GM18511 (cell line): ENCODE measurements around the gene NKD2.
"Not testable (repeated sequence)": the region's sequence is repeated elsewhere in the genome, so short reads cannot be mapped to it uniquely, and the experiment has no call there.

Source experiments
- ATAC-seq: cut with Tn5 transposase; IDR thresholded peaks from one replicate; pipeline ENCODE4 v1.9.1; 2021; ENCODE audit warnings: mild to moderate bottlenecking, moderate library complexity; ENCODE audit not compliant: unreplicated experiment

Gene NKD2

GRCh38 chr5:1012313-1012841 lies 3.8 kb downstream of the NKD2 start:
- no peak for ATAC-seq

- no peak for ATAC-seq
These were observed 4.3 kb downstream of the NKD2 start for GRCh38 chr5:1012900-1013237.

- ATAC-seq: no peak
These were observed 4.8 kb downstream of the NKD2 start for GRCh38 chr5:1013238-1013947.

- ATAC-seq: no peak
These were observed 5.3 kb downstream of the NKD2 start for GRCh38 chr5:1013948-1014301.

- no peak for ATAC-seq
These were observed 5.7 kb downstream of the NKD2 start for GRCh38 chr5:1014346-1014745.

GRCh38 chr5:1014781-1015221 lies 6.2 kb downstream of the NKD2 start:
- no peak for ATAC-seq

GRCh38 chr5:1015507-1015906 lies 6.9 kb downstream of the NKD2 start:
- ATAC-seq: no peak

GRCh38 chr5:1016036-1016435 lies 7.4 kb downstream of the NKD2 start:
- no peak for ATAC-seq

- no peak for ATAC-seq
These were observed 7.9 kb downstream of the NKD2 start for GRCh38 chr5:1016476-1016875.

- ATAC-seq: no peak
These were observed 8.5 kb downstream of the NKD2 start for GRCh38 chr5:1017056-1017455.

- ATAC-seq: no peak
These were observed 9.3 kb downstream of the NKD2 start for GRCh38 chr5:1017691-1018455.

GRCh38 chr5:1018596-1018995 lies 10.0 kb downstream of the NKD2 start:
- ATAC-seq: no peak

- ATAC-seq: no peak
These were observed 10.7 kb downstream of the NKD2 start for GRCh38 chr5:1019001-1019905.

- ATAC-seq: no peak
These were observed 11.9 kb downstream of the NKD2 start for GRCh38 chr5:1020452-1020961.

GRCh38 chr5:1021136-1021968 lies 12.8 kb downstream of the NKD2 start:
- no peak for ATAC-seq

GRCh38 chr5:1021969-1022336 lies 13.4 kb downstream of the NKD2 start:
- ATAC-seq: not testable (repeated sequence)

- no peak for ATAC-seq
These were observed 18.4 kb downstream of the NKD2 start for GRCh38 chr5:1026700-1027621.

GRCh38 chr5:1027631-1028441 lies 19.2 kb downstream of the NKD2 start:
- ATAC-seq: no peak
